ENCODE results near the gene BAIAP3.
A peak's percentile ranks its signal among the peaks of the same experiment; 100 is the strongest.

BAIAP3 gene

DNA sequence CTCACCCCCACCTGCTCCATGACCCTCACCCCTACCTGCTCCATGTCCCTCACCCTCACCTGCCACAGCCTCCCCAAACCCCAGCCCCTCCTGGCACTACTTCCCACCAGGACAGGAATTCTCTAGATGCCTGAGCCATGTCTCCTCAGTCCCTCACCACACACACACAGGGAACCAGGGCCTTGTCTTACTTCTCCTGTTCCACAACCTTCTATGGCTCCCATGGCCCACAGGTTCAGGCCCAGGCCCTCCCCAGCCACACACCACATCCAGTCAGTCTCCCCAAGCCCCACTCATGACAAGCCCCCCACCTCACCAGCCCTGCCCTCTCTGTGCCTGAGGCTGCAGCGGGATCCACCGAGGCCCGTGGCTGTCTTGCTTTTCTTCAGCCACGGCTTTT lies 27.1 kb upstream of the BAIAP3 start:
- peaks cover 10% of the 10 kb centered on the region for H3K27me3 ChIP-seq (ENCODE audit: insufficient read depth, low read depth)
- H3K4me1 ChIP-seq (ENCODE audit: low read depth, poor library complexity, severe bottlenecking) = peaks cover 18% of the 10 kb centered on the region
- peaks cover 13% of the 10 kb centered on the region for H4K20me1 ChIP-seq (ENCODE audit: insufficient read depth)
- no peaks in the 10 kb centered on the region for H3K36me3 ChIP-seq (ENCODE audit: insufficient read depth)
- no peak overlapping the region for H2AFZ ChIP-seq (ENCODE audit: low read depth)
- no peak overlapping the region for H3K4me2 ChIP-seq
- H3K4me3 ChIP-seq (IDR thresholded peaks at IDR 0.05; ENCODE audit: insufficient read depth, low read depth, low read length) = no peak overlapping the region
- H3K27ac ChIP-seq = no peak overlapping the region
- H3K9ac ChIP-seq = no peak overlapping the region
- peaks cover 15% of the 10 kb centered on the region for H3K79me2 ChIP-seq (ENCODE audit: insufficient read depth, low read depth)
- TF ChIP-seq, protein P1, sequence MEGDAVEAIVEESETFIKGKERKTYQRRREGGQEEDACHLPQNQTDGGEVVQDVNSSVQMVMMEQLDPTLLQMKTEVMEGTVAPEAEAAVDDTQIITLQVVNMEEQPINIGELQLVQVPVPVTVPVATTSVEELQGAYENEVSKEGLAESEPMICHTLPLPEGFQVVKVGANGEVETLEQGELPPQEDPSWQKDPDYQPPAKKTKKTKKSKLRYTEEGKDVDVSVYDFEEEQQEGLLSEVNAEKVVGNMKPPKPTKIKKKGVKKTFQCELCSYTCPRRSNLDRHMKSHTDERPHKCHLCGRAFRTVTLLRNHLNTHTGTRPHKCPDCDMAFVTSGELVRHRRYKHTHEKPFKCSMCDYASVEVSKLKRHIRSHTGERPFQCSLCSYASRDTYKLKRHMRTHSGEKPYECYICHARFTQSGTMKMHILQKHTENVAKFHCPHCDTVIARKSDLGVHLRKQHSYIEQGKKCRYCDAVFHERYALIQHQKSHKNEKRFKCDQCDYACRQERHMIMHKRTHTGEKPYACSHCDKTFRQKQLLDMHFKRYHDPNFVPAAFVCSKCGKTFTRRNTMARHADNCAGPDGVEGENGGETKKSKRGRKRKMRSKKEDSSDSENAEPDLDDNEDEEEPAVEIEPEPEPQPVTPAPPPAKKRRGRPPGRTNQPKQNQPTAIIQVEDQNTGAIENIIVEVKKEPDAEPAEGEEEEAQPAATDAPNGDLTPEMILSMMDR (conservative IDR thresholded peaks at IDR 0.05; ENCODE audit: low read depth, low read length) = no peak

DNA sequence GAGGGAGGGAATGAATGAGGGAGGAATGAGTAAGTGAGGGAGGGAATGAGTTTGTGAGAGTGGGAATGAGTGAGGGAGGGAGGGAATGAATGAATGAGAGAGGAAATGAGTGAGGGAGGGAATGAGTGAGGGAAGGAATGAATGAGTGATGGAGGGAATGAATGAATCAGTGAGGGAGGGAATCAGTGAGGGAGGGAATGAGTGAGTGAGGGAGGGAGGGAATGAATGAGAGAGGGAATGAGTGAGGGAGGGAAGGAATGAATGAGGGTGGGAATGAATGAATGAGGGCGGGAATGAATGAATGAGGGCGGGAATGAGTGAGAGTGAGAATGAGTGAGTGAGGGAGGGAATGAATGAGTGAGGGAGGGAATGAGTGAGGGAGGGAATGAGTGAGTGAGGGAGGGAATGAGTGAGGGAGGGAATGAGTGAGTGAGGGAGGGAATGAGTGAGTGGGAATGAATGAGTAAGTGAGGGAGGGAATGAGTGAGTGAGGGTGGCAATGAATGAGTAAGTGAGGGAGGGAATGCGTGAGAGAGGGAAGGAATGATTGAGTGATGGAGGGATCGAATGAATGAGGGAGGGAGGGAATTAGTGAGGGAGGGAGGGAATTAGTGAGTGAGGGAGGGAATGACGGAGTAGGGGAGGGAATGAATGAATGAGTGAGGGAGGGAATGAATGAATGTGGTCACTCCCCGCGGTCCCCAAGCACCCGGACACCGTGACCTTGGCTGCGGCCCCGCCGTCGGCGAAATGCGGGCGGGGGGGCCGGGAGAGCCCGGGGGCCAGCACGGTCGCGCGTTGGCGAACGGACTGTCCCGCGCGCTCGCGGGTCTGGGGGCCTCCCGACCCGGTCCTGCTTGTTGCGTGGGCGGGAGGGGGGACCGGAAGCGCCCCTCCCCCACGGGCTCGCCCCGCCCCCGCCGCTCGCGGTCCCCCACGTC lies 25.1 kb upstream of the BAIAP3 start:
- 0 out of 2 replicates have a peak overlapping the region, but pooled peaks have one; percentile 15 for H3K4me2 ChIP-seq
- no peaks in the 10 kb centered on the region for H3K27me3 ChIP-seq (ENCODE audit: insufficient read depth, low read depth)
- H2AFZ ChIP-seq (ENCODE audit: low read depth) = peak overlapping the region; percentile 85; the same call in 1 of the 2 replicates
- H3K79me2 ChIP-seq (ENCODE audit: insufficient read depth, low read depth) = peaks cover 35% of the 10 kb centered on the region
- H4K20me1 ChIP-seq (ENCODE audit: insufficient read depth) = peaks cover 31% of the 10 kb centered on the region
- TF ChIP-seq, protein P1 (conservative IDR thresholded peaks at IDR 0.05; ENCODE audit: low read depth, low read length) = no peak
- H3K36me3 ChIP-seq (ENCODE audit: insufficient read depth) = peaks cover 6% of the 10 kb centered on the region; the same call in 1 of the 2 replicates
- no peak overlapping the region for H3K4me3 ChIP-seq (IDR thresholded peaks at IDR 0.05; ENCODE audit: insufficient read depth, low read depth, low read length)
- peak overlapping the region; percentile 100 for H3K9ac ChIP-seq
- peaks cover 24% of the 10 kb centered on the region for H3K4me1 ChIP-seq (ENCODE audit: low read depth, poor library complexity, severe bottlenecking)
- H3K27ac ChIP-seq = peak overlapping the region; percentile 99

DNA sequence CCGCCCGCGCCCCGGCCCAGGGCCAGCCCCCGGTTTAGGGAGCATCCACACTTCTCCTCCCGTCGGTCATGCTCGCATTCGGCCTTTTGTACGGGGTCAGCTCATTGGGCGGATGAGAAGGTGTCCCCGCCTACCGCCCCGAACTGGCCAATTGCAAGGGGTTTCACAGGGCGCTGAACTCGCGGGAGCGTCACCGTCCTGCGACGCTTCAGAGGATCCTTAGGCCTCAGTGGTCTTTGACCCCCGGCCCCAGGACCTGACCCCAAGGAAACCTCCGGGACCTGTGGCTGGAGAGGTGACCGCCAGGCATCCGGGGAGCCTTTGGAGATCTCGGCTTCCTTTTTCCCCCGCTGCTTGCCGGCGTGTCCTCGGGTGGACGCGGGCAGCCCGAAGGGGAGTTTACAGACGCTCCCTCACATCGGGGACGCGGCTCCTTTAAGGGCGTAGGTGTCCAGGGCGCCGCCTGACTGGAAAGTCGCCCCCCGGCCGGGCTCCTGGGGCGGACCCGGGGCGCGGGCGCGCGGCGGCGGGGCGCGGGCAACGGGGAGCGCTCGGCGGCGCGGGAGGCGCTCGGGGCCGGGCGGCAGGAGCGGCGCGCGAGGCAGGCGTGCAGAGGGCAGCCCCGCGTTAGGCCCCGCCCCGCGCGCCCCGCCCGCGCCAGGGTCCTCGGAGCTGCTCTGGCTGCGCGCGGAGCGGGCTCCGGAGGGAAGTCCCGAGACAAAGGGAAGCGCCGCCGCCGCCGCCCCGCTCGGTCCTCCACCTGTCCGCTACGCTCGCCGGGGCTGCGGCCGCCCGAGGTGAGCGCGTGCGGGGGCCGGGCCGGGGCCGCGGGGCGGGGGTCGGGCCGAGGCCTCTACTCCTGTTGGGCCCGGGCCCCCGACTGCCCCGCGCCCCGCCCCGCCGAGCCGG lies 24.2 kb upstream of the BAIAP3 start, which contains the start of gene UBE2I:
Gene UBE2I (plus strand): TSS at position 660 of the 909 bp plus-strand sequence. CDS start 4,395 bp downstream, outside the sequence.
- H3K79me2 ChIP-seq (ENCODE audit: insufficient read depth, low read depth) = peaks cover 44% of the 10 kb centered on the region
- H3K9ac ChIP-seq = peak within 1 kb of the TSS; percentile 100
- H3K27ac ChIP-seq = peak within 1 kb of the TSS; percentile 99
- peaks cover 38% of the 10 kb centered on the region for H4K20me1 ChIP-seq (ENCODE audit: insufficient read depth)
- no peak within 1 kb of the TSS for H3K4me3 ChIP-seq (IDR thresholded peaks at IDR 0.05; ENCODE audit: insufficient read depth, low read depth, low read length)
- H3K36me3 ChIP-seq (ENCODE audit: insufficient read depth) = peaks cover 6% of the 10 kb centered on the region; the same call in 1 of the 2 replicates
- H3K4me2 ChIP-seq = peak within 1 kb of the TSS; percentile 99
- peak within 1 kb of the TSS; percentile 85 for H2AFZ ChIP-seq (ENCODE audit: low read depth)
- TF ChIP-seq, protein P1 (conservative IDR thresholded peaks at IDR 0.05; ENCODE audit: low read depth, low read length) = no peak
- H3K4me1 ChIP-seq (ENCODE audit: low read depth, poor library complexity, severe bottlenecking) = peaks cover 21% of the 10 kb centered on the region
- H3K27me3 ChIP-seq (ENCODE audit: insufficient read depth, low read depth) = no peaks in the 10 kb centered on the region

Data from KMS-11 (cell line).